Lung microvascular endothelial cell (primary cell): ENCODE measurements around the gene ZNF839. TPM values are rescaled to one million over a fixed set of nuclear protein-coding genes. Genes with fewer than 3 reads are reported as not detected.
A peak's percentile ranks its signal among the peaks of the same experiment; 100 is the strongest.
"Not testable (repeated sequence)": the region's sequence is repeated elsewhere in the genome, so short reads cannot be mapped to it uniquely, and the experiment has no call there.

Experiments
- DNase-seq, 2 donors: peaks; one replicate each; pipeline versions ENCODE4 v3.0.0 to v3.0.0-alpha.2; 2010; ENCODE audit warnings: low read depth in 2 of 2
- total RNA-seq: library from RNA; depleted of rRNA; stranded (reverse); fragments of >200 nt; gene quantifications from 2 replicates; pipeline ENCODE4 v1.2.1, GENCODE V29; 2014

Gene ZNF839
- total RNA-seq: 4.0 and 5.0 TPM in 2 replicates

- peak; percentile 88 to 90 for DNase-seq
These were observed at the start of gene ZNF839 for GRCh38 chr14:102319351-102320032. ZNF839 (plus strand) TSS chr14:102319746; CDS start chr14:102319766, 20 bp downstream.

- no peak for DNase-seq
These were observed 47.2 kb upstream of the ZNF839 start for GRCh38 chr14:102272392-102272791.

GRCh38 chr14:102275866-102276265 lies 43.7 kb upstream of the ZNF839 start:
- no peak for DNase-seq

- no peak for DNase-seq
These were observed 41.5 kb upstream of the ZNF839 start for GRCh38 chr14:102277874-102278630.

GRCh38 chr14:102278631-102278935 lies 41.0 kb upstream of the ZNF839 start:
- no peak for DNase-seq

GRCh38 chr14:102279282-102279681 lies 40.3 kb upstream of the ZNF839 start:
- no peak for DNase-seq

- DNase-seq: peak; percentile 25 to 60
These were observed 39.7 kb upstream of the ZNF839 start for GRCh38 chr14:102279688-102280348.

- peak in 1 of 2 donors; percentile 68 for DNase-seq
These were observed 39.1 kb upstream of the ZNF839 start for GRCh38 chr14:102280376-102280962.

GRCh38 chr14:102282751-102283465 lies 36.6 kb upstream of the ZNF839 start:
- no peak for DNase-seq

GRCh38 chr14:102283631-102284129 lies 35.9 kb upstream of the ZNF839 start:
- peak in 1 of 2 donors; percentile 15 for DNase-seq

GRCh38 chr14:102285106-102285505 lies 34.4 kb upstream of the ZNF839 start:
- DNase-seq: no peak

GRCh38 chr14:102288139-102288538 lies 31.4 kb upstream of the ZNF839 start:
- DNase-seq: no peak

- no peak for DNase-seq
These were observed 27.1 kb upstream of the ZNF839 start for GRCh38 chr14:102292441-102292840.

- DNase-seq: peak in 1 of 2 donors; percentile 3
These were observed 25.8 kb upstream of the ZNF839 start for GRCh38 chr14:102293781-102294180.

- DNase-seq: no peak
These were observed 24.3 kb upstream of the ZNF839 start for GRCh38 chr14:102295270-102295669.

- no peak for DNase-seq
These were observed 21.9 kb upstream of the ZNF839 start for GRCh38 chr14:102297436-102298170.

GRCh38 chr14:102298303-102299070 lies 21.1 kb upstream of the ZNF839 start:
- not testable (repeated sequence) for DNase-seq

GRCh38 chr14:102303664-102304063 lies 15.9 kb upstream of the ZNF839 start:
- no peak for DNase-seq

GRCh38 chr14:102304611-102305506 lies 14.7 kb upstream of the ZNF839 start, which contains the start of gene MOK:
MOK (minus strand) TSS chr14:102305164; CDS start chr14:102304968, 196 bp downstream.
- DNase-seq: peak; percentile 98 to 99
